Astrocyte (in vitro differentiated cells and primary cell): ENCODE measurements around the gene MRPL20. TPM values are rescaled to one million over a fixed set of nuclear protein-coding genes. Genes with fewer than 3 reads are reported as not detected.

Source experiments
- DNase-seq: peaks from one replicate; pipeline ENCODE4 v3.0.0-alpha.2; 2010; ENCODE audit warnings: low read depth
- FAIRE-seq: peaks from 2 replicates; lab custom pipeline; 2011; peaks lifted over from hg19 to GRCh38; lab: Jason Lieb, UNC
- H2AFZ ChIP-seq: 2 replicates; pipeline ENCODE4 v1.6.0; 2012; ENCODE audit warnings: low read depth, low read length, inconsistent platforms
- H3K27ac ChIP-seq: 2 replicates; pipeline ENCODE4 v1.5.1; 2011; ENCODE audit warnings: low read depth, low read length, inconsistent platforms
- H3K27me3 ChIP-seq: 2 replicates; pipeline ENCODE4 v1.6.0; 2011; ENCODE audit warnings: low read length, inconsistent platforms; ENCODE audit not compliant: insufficient read depth
- H3K36me3 ChIP-seq: 2 replicates; pipeline ENCODE4 v1.5.1; 2011; ENCODE audit warnings: low read length, inconsistent platforms; ENCODE audit not compliant: insufficient read depth
- H3K4me1 ChIP-seq: 2 replicates; pipeline ENCODE4 v1.5.1; 2011; ENCODE audit warnings: low read length, inconsistent platforms; ENCODE audit not compliant: insufficient read depth
- H3K4me2 ChIP-seq: 2 replicates; pipeline ENCODE4 v1.6.0; 2012; ENCODE audit warnings: low read length, inconsistent platforms
- H3K4me3 ChIP-seq: 2 replicates; pipeline ENCODE4 v1.5.1; 2011; ENCODE audit warnings: low read depth, mild to moderate bottlenecking, low read length, inconsistent platforms; ENCODE audit not compliant: insufficient read depth
- H3K79me2 ChIP-seq: 2 replicates; pipeline ENCODE4 v1.6.0; 2012; ENCODE audit warnings: mild to moderate bottlenecking, low read length, inconsistent platforms; ENCODE audit not compliant: insufficient read depth
- H3K9ac ChIP-seq: 2 replicates; pipeline ENCODE4 v1.6.0; 2012; ENCODE audit warnings: mild to moderate bottlenecking, low read length, inconsistent platforms
- H3K9me3 ChIP-seq: 2 replicates; pipeline ENCODE4 v1.5.1; 2012; ENCODE audit warnings: low read depth, mild to moderate bottlenecking, low read length, inconsistent platforms; ENCODE audit not compliant: insufficient read depth
- H4K20me1 ChIP-seq: 2 replicates; pipeline ENCODE4 v1.6.0; 2012; ENCODE audit warnings: low read length, inconsistent platforms; ENCODE audit not compliant: insufficient read depth
- H3K27ac Mint-ChIP-seq: one replicate; pipeline ENCODE4 v1.8.0; 2021; ENCODE audit warnings: mild to moderate bottlenecking, mixed read lengths; ENCODE audit not compliant: unreplicated experiment
- H3K27me3 Mint-ChIP-seq: one replicate; pipeline ENCODE4 v1.8.0; 2021; ENCODE audit warnings: low read depth, mixed read lengths; ENCODE audit not compliant: unreplicated experiment
- H3K36me3 Mint-ChIP-seq: one replicate; pipeline ENCODE4 v1.8.0; 2021; ENCODE audit warnings: low read depth, mixed read lengths; ENCODE audit not compliant: unreplicated experiment
- H3K4me1 Mint-ChIP-seq: one replicate; pipeline ENCODE4 v1.8.0; 2021; ENCODE audit warnings: low read depth, mixed read lengths; ENCODE audit not compliant: unreplicated experiment
- H3K4me3 Mint-ChIP-seq: one replicate; pipeline ENCODE4 v1.8.0; 2021; ENCODE audit warnings: mild to moderate bottlenecking, moderate library complexity, mixed read lengths; ENCODE audit not compliant: unreplicated experiment
- H3K9me3 Mint-ChIP-seq: one replicate; pipeline ENCODE4 v1.8.0; 2021; ENCODE audit warnings: mild to moderate bottlenecking, mixed read lengths; ENCODE audit not compliant: unreplicated experiment
- CTCF ChIP-seq: IDR thresholded peaks from 2 replicates; pipeline ENCODE4 v1.5.1; 2011; ENCODE audit warnings: low read depth, mild to moderate bottlenecking, inconsistent platforms, low read length, moderate library complexity; ENCODE audit not compliant: insufficient read depth
- EZH2 ChIP-seq: IDR thresholded peaks from 2 replicates; pipeline ENCODE4 v1.6.1; 2012; ENCODE audit warnings: mild to moderate bottlenecking, low read length, inconsistent platforms; ENCODE audit not compliant: insufficient read depth
- total RNA-seq: library from RNA; stranded (reverse); gene quantifications from 2 replicates; pipeline ENCODE4 v1.2.1, GENCODE V29; 2021

The MRPL20 gene
- total RNA-seq, 1 donor from 2014 or later: 88.5 TPM

- H3K4me1 Mint-ChIP-seq: peaks cover 27% of the 10 kb centered on the region
Observed at GRCh38 chr1:1356796-1357401, 50.2 kb downstream of the MRPL20 start.

GRCh38 chr1:1356166-1356795 lies 50.8 kb downstream of the MRPL20 start:
- peaks cover 51% of the 10 kb centered on the region for H3K79me2 ChIP-seq
- no peaks in the 10 kb centered on the region for H3K9me3 ChIP-seq
- peaks cover 27% of the 10 kb centered on the region for H3K4me1 Mint-ChIP-seq
- H3K36me3 ChIP-seq: peaks cover 11% of the 10 kb centered on the region
- no peaks in the 10 kb centered on the region for H3K9me3 Mint-ChIP-seq
- H3K27me3 ChIP-seq: no peaks in the 10 kb centered on the region
- no peak overlapping the region for H3K27ac Mint-ChIP-seq
- peaks cover 6% of the 10 kb centered on the region for H3K36me3 Mint-ChIP-seq
- no peak overlapping the region for H3K27ac ChIP-seq
- no peak for FAIRE-seq
- H3K4me3 ChIP-seq: peak overlapping the region; percentile 83
- H3K4me3 Mint-ChIP-seq: peak overlapping the region; percentile 83
- DNase-seq: no peak
- H3K4me1 ChIP-seq: peaks cover 44% of the 10 kb centered on the region
- H2AFZ ChIP-seq: no peak overlapping the region
- peaks cover 2% of the 10 kb centered on the region for H3K27me3 Mint-ChIP-seq
- H4K20me1 ChIP-seq: peaks cover 48% of the 10 kb centered on the region
- no peak for TF ChIP-seq CTCF
- no peak for TF ChIP-seq EZH2
- H3K9ac ChIP-seq: peak overlapping the region; percentile 95
- peak overlapping the region; percentile 97 for H3K4me2 ChIP-seq

More at GRCh38 chr1:1356796-1357401, 50.2 kb downstream of the MRPL20 start:
- peaks cover 42% of the 10 kb centered on the region for H4K20me1 ChIP-seq
- H2AFZ ChIP-seq: no peak overlapping the region
- peaks cover 48% of the 10 kb centered on the region for H3K4me1 ChIP-seq
- H3K36me3 Mint-ChIP-seq: peaks cover 6% of the 10 kb centered on the region
- H3K79me2 ChIP-seq: peaks cover 51% of the 10 kb centered on the region
- no peak for DNase-seq
- peak overlapping the region; percentile 96 for H3K27ac ChIP-seq
- no peak for TF ChIP-seq CTCF
- H3K4me2 ChIP-seq: peak overlapping the region; percentile 97
- peak overlapping the region; percentile 83 for H3K4me3 ChIP-seq
- FAIRE-seq: no peak
- H3K27me3 Mint-ChIP-seq: peaks cover 2% of the 10 kb centered on the region
- no peaks in the 10 kb centered on the region for H3K9me3 Mint-ChIP-seq
- no peaks in the 10 kb centered on the region for H3K27me3 ChIP-seq
- no peaks in the 10 kb centered on the region for H3K9me3 ChIP-seq
- peak overlapping the region; percentile 95 for H3K9ac ChIP-seq
- H3K27ac Mint-ChIP-seq: peak overlapping the region; percentile 96
- peaks cover 11% of the 10 kb centered on the region for H3K36me3 ChIP-seq
- peak overlapping the region; percentile 83 for H3K4me3 Mint-ChIP-seq

GRCh38 chr1:1355416-1355815 lies 51.7 kb downstream of the MRPL20 start:
- no peaks in the 10 kb centered on the region for H3K27me3 ChIP-seq
- DNase-seq (no peak), FAIRE-seq (no peak)
- Mint-ChIP-seq H3K27ac (no peak overlapping the region), H3K36me3 (peaks cover 6% of the 10 kb centered on the region), H3K4me3 (no peak overlapping the region), H3K4me1 (peaks cover 20% of the 10 kb centered on the region), H3K27me3 (peaks cover 2% of the 10 kb centered on the region), H3K9me3 (no peaks in the 10 kb centered on the region)
- TF ChIP-seq CTCF: no peak
- TF ChIP-seq EZH2: no peak
- H3K9me3 ChIP-seq: no peaks in the 10 kb centered on the region
- H2AFZ ChIP-seq: no peak overlapping the region
- peaks cover 11% of the 10 kb centered on the region for H3K36me3 ChIP-seq
- H3K9ac ChIP-seq: no peak overlapping the region
- H3K27ac ChIP-seq: no peak overlapping the region
- H3K4me1 ChIP-seq: peaks cover 36% of the 10 kb centered on the region
- H3K4me3 ChIP-seq: no peak overlapping the region
- peak overlapping the region; percentile 97 for H3K4me2 ChIP-seq
- peaks cover 51% of the 10 kb centered on the region for H3K79me2 ChIP-seq
- peaks cover 48% of the 10 kb centered on the region for H4K20me1 ChIP-seq
